Trophoblast cell (in vitro differentiated cells and primary cell): ENCODE results near the gene MARS1.
A peak's percentile ranks its signal among the peaks of the same experiment; 100 is the strongest.

Source experiments
- DNase-seq, 2 donors: peaks; one replicate each; pipeline ENCODE4 v3.0.0-alpha.2; 2016
- H2AFZ ChIP-seq: 2 replicates; pipeline ENCODE4 v1.6.1; 2013; ENCODE audit warnings: low read length, moderate library complexity, mild to moderate bottlenecking; ENCODE audit not compliant: insufficient read depth, poor library complexity
- H2AK5ac ChIP-seq: 2 replicates; pipeline ENCODE4 v1.6.1; 2013; ENCODE audit warnings: mild to moderate bottlenecking, low read length
- H2BK120ac ChIP-seq: 2 replicates; pipeline ENCODE4 v1.6.1; 2013; ENCODE audit warnings: low read length, mild to moderate bottlenecking, moderate library complexity; ENCODE audit not compliant: insufficient read depth, poor library complexity
- H2BK12ac ChIP-seq: 2 replicates; pipeline ENCODE4 v1.6.1; 2013; ENCODE audit warnings: mild to moderate bottlenecking, low read length, moderate library complexity
- H2BK5ac ChIP-seq: 2 replicates; pipeline ENCODE4 v1.6.1; 2013; ENCODE audit warnings: low read length, low read depth, moderate library complexity, mild to moderate bottlenecking; ENCODE audit not compliant: poor library complexity
- H3K14ac ChIP-seq: 2 replicates; pipeline ENCODE4 v1.6.1; 2013; ENCODE audit warnings: mild to moderate bottlenecking, low read length
- H3K18ac ChIP-seq: 2 replicates; pipeline ENCODE4 v1.6.1; 2013; ENCODE audit warnings: mild to moderate bottlenecking, low read length
- H3K23ac ChIP-seq: 2 replicates; pipeline ENCODE4 v1.6.1; 2013; ENCODE audit warnings: low read length
- H3K27ac ChIP-seq: 2 replicates; pipeline ENCODE4 v1.5.1; 2013; ENCODE audit warnings: low read depth, mild to moderate bottlenecking, inconsistent platforms, low read length, moderate library complexity
- H3K27me3 ChIP-seq: 2 replicates; pipeline ENCODE4 v1.6.1; 2013; ENCODE audit warnings: inconsistent platforms, mild to moderate bottlenecking, low read length, moderate library complexity; ENCODE audit not compliant: insufficient read depth
- H3K36me3 ChIP-seq, 2 experiments: 1 replicate in 1 of 2; 2 replicates in 1 of 2; pipeline ENCODE4 v1.6.1; 2013; ENCODE audit warnings: low read length in 2 of 2, mild to moderate bottlenecking in 2 of 2, moderate library complexity in 1 of 2; ENCODE audit not compliant: insufficient read depth in 2 of 2, control insufficient read depth in 1 of 2
- H3K4ac ChIP-seq: 2 replicates; pipeline ENCODE4 v1.6.1; 2013; ENCODE audit warnings: low read depth, mild to moderate bottlenecking, low read length, moderate library complexity
- H3K4me1 ChIP-seq, 2 experiments: 1 replicate in 1 of 2; 2 replicates in 1 of 2; pipeline ENCODE4 v1.6.1; 2013; ENCODE audit warnings: low read length in 2 of 2, mild to moderate bottlenecking in 2 of 2, moderate library complexity in 1 of 2; ENCODE audit not compliant: insufficient read depth in 2 of 2, control insufficient read depth in 1 of 2
- H3K4me2 ChIP-seq: 2 replicates; pipeline ENCODE4 v1.6.1; 2013; ENCODE audit warnings: inconsistent platforms, mild to moderate bottlenecking, low read length, moderate library complexity
- H3K4me3 ChIP-seq: 2 replicates; pipeline ENCODE4 v1.5.1; 2013; ENCODE audit warnings: mild to moderate bottlenecking, low read depth, low read length, inconsistent platforms
- H3K79me1 ChIP-seq: one replicate; pipeline ENCODE4 v1.6.1; 2013; ENCODE audit warnings: low read length
- H3K79me2 ChIP-seq: 2 replicates; pipeline ENCODE4 v1.6.1; 2013; ENCODE audit warnings: low read length, mild to moderate bottlenecking; ENCODE audit not compliant: control insufficient read depth, insufficient read depth, poor library complexity
- H3K9ac ChIP-seq: 2 replicates; pipeline ENCODE4 v1.6.1; 2013; ENCODE audit warnings: mild to moderate bottlenecking, low read length
- H3K9me3 ChIP-seq: 2 replicates; pipeline ENCODE4 v1.6.1; 2013; ENCODE audit warnings: low read depth, mild to moderate bottlenecking, control low read depth, inconsistent platforms, low read length; ENCODE audit not compliant: insufficient read depth
- H4K12ac ChIP-seq: 2 replicates; pipeline ENCODE4 v1.6.1; 2013; ENCODE audit warnings: low read depth, mild to moderate bottlenecking, low read length, moderate library complexity
- H4K8ac ChIP-seq: 2 replicates; pipeline ENCODE4 v1.6.1; 2013; ENCODE audit warnings: low read depth, mild to moderate bottlenecking, low read length, moderate library complexity
- H4K91ac ChIP-seq: one replicate; pipeline ENCODE4 v1.6.1; 2013; ENCODE audit warnings: low read depth, mild to moderate bottlenecking, low read length, moderate library complexity
- WGBS: extraction: QIAGEN DNeasy Blood & Tissue Kit; methylation state at CpG from one replicate; pipeline ENCODE4 v1.1.7; 2013; ENCODE audit warnings: missing lambda C conversion rate; ENCODE audit not compliant: insufficient read length, insufficient coverage; ENCODE audit errors: extremely low coverage; 5-methylcytosine and 5-hydroxymethylcytosine counted together

Gene MARS1

DNA sequence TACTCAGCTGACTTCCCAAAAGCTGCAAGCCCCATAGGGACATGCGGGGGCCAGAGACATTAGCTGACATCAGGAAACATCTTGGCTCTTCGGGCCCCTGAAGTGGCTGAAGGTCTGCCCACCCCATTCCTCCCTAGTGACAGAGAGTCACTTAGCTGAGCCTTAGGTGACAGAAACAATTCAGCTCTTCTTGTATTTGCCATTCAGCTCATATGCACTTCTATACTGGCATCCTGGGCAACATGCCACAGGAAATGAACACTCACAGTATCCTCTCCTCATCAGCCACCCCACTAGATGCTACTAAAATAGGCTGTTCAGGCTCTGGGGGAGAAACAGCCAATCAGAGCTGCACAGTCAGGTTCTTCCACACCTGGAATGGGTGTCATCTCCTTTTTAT lies 55.7 kb downstream of the MARS1 start:
- no peak overlapping the region for H3K14ac ChIP-seq
- H3K27me3 ChIP-seq = peaks cover under 1% of the 10 kb centered on the region
- H3K9me3 ChIP-seq = no peaks in the 10 kb centered on the region

DNA sequence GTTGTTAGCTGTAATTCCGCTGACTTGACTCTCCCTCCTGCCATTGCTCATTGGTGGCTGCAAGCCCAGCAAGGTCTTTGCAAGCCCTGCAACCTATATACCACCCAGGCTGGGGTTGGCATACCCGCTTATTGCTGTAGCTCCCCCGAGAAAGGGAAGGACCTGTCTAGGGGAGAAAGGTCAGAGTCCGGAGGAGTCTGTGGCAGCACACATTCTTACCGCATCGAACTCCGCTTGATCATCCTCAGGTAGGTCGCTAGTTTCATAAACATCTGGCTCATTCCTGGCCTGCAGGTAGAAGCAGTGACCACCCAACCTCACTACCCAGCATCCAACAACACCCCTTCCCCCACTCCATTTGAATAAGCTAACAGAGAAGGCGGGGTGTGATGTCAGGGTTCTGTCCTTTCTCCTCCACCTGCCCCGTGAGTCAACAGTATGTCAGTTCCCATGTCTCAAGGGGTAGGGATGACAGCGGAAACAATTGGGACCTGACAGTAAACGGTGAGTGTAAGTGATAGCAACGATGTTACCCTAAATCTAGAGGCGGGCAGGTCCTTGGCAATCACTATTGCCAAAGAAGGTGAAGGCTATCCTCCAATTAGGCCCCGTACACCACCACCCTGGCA lies 58.1 kb downstream of the MARS1 start:
- Histone ChIP-seq H4K91ac (no peak overlapping the region), H4K8ac (peak overlapping the region; percentile 95), H2BK5ac (no peak overlapping the region), H3K9ac (peak overlapping the region; percentile 99), H3K79me2 (peaks cover 8% of the 10 kb centered on the region), H3K18ac (no peak overlapping the region), H4K12ac (no peak overlapping the region), H3K4ac (peak overlapping the region; percentile 93), H3K23ac (no peak overlapping the region), H3K4me2 (peak overlapping the region; percentile 87), H2BK120ac (no peak overlapping the region), H2BK12ac (no peak overlapping the region), H3K14ac (no peak overlapping the region), H2AK5ac (peak overlapping the region; percentile 33), H3K36me3 (peaks cover 9 to 19% of the 10 kb centered on the region in 2 experiments), H3K27me3 (peaks cover 22% of the 10 kb centered on the region), H2AFZ (no peak overlapping the region), H3K27ac (no peak overlapping the region), H3K79me1 (peaks cover 5% of the 10 kb centered on the region), H3K9me3 (peaks cover 3% of the 10 kb centered on the region), H3K4me3 (peak overlapping the region; percentile 96), H3K4me1 (peaks cover 7% of the 10 kb centered on the region in 2 experiments)
- DNase-seq = peak in 1 of 2 donors; percentile 18
- no CpG with 5 or more reads among the region's 15 CpGs for WGBS

More for the DNA sequence above, 55.7 kb downstream of the MARS1 start:
- no CpG with 5 or more reads among the region's 2 CpGs for WGBS
- Histone ChIP-seq H2BK12ac (no peak overlapping the region), H3K4me2 (no peak overlapping the region), H3K79me2 (peaks cover 8% of the 10 kb centered on the region), H3K4me3 (no peak overlapping the region), H3K23ac (no peak overlapping the region), H3K9ac (no peak overlapping the region), H4K91ac (no peak overlapping the region), H2BK120ac (no peak overlapping the region), H3K18ac (no peak overlapping the region), H3K4ac (peak overlapping the region; percentile 27), H4K12ac (no peak overlapping the region), H3K4me1 (peaks cover 7% of the 10 kb centered on the region in 2 experiments), H3K27ac (no peak overlapping the region), H2AFZ (no peak overlapping the region), H3K79me1 (peaks cover 5% of the 10 kb centered on the region), H2AK5ac (no peak overlapping the region), H4K8ac (no peak overlapping the region), H2BK5ac (no peak overlapping the region), H3K36me3 (peaks cover 17 to 34% of the 10 kb centered on the region in 2 experiments)
- no peak for DNase-seq

DNA sequence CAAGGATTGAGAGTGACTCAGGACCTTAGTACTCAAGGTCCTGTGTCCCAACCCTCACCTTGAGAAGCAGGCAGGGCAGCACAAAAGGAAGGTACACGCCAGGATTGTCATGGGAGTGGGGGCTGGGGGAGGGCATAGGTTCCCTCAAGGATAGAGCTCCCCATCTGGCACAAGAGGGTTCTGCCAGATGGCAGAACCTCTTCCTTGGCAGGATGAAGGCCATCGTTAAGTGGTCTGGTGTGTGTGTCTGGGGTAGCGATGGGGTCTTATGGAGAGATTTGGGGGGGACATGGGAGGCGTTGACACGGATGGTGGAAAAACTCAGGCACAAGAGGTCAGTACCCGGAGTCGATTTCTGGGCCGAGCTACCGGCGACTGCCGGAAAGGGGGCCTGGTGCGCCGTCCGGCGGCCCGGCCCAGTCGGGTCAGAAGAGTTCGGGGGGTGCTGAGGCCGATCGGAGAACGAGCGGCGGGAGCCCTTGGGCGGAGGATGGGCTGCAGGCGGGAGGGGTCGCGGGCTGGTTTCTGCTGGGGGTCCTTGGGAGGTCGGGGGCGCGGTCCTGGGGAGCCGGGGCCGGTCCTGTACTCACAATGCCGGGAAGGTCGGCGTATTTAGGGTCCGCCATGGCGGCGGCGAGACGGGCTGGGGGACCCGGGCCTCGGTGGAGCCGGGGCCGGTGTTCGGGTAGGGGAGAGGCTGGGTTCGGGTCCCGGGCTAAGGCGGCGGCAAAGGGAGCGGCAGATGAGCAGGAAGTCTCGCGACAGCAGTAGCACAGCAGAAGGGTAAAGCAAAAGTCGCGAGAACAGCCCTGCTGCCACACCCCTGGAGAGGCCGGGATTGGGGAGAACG lies 58.8 kb downstream of the MARS1 start, which contains the start of gene DCTN2:
TSS of gene DCTN2 (minus strand) at position 755 of the 850 bp plus-strand sequence. CDS start at position 626, 129 bp downstream.
- Histone ChIP-seq H2BK120ac (peak within 1 kb of the TSS; percentile 84), H3K27me3 (peaks cover 22% of the 10 kb centered on the region), H3K14ac (peak within 1 kb of the TSS; percentile 90), H4K91ac (peak within 1 kb of the TSS; percentile 91), H3K9me3 (peaks cover 3% of the 10 kb centered on the region), H3K4me3 (peak within 1 kb of the TSS; percentile 96), H3K9ac (peak within 1 kb of the TSS; percentile 99), H3K4ac (peak within 1 kb of the TSS; percentile 93), H2AK5ac (peak within 1 kb of the TSS; percentile 73), H3K79me2 (peaks cover 8% of the 10 kb centered on the region), H3K18ac (peak within 1 kb of the TSS; percentile 98), H3K36me3 (peaks cover 7 to 13% of the 10 kb centered on the region in 2 experiments), H2BK5ac (peak within 1 kb of the TSS; percentile 87), H3K27ac (no peak within 1 kb of the TSS), H4K12ac (peak within 1 kb of the TSS; percentile 89), H3K4me2 (peak within 1 kb of the TSS; percentile 87), H4K8ac (peak within 1 kb of the TSS; percentile 95), H3K23ac (no peak within 1 kb of the TSS), H3K4me1 (peaks cover 7% of the 10 kb centered on the region in 2 experiments), H3K79me1 (peaks cover 5% of the 10 kb centered on the region), H2AFZ (peak within 1 kb of the TSS; percentile 88), H2BK12ac (no peak within 1 kb of the TSS)
- DNase-seq = peak; percentile 96 to 98
- WGBS = no CpG with 5 or more reads among the region's 56 CpGs

DNA sequence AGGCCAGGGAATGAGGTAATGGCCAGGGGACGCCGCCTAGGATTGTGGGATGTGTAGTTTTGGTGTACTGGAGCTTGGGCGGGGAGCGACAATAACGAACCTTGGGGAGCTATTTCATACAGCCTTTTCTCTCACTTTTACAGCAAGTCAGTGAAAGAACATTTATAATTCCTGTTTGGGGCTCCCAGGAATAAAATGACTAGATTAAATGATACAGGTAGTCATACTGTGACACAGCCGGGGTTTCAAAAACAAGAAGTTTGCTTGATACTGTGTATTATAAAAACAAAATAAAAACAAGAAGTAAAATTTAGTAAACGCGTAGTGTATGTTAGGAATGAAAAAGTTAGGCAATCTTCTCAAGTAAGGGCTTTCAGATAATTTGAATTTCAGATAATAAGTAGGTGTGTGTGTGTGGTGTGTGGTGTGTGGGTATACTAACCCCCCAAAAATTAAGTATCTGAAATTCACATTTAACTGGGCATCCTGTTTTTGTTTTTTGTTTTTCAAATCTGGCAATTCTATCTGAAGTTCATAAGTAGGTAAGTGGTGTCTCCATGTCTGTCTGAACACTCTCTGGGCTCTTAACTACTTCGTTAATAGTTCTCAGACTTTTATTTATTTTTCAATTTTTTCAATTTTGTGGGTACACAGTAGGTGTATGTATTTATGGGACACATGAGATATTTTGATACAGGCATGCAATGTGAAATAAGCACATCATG lies 59.6 kb downstream of the MARS1 start:
- WGBS = no CpG with 5 or more reads among the region's 9 CpGs
- H2BK12ac ChIP-seq = no peak overlapping the region
- peak overlapping the region; percentile 35 for H3K4me2 ChIP-seq
- no peak overlapping the region for H2AK5ac ChIP-seq
- H3K9me3 ChIP-seq = peaks cover 3% of the 10 kb centered on the region
- H3K79me2 ChIP-seq = peaks cover 8% of the 10 kb centered on the region
- H3K4me3 ChIP-seq = no peak overlapping the region
- no peak overlapping the region for H3K4ac ChIP-seq
- H3K36me3 ChIP-seq = peaks cover 5 to 11% of the 10 kb centered on the region in 2 experiments
- no peak overlapping the region for H4K12ac ChIP-seq
- peaks cover 7% of the 10 kb centered on the region in 2 experiments for H3K4me1 ChIP-seq
- H3K14ac ChIP-seq = no peak overlapping the region
- no peak overlapping the region for H3K23ac ChIP-seq
- H3K27ac ChIP-seq = no peak overlapping the region
- H2BK120ac ChIP-seq = no peak overlapping the region
- peaks cover 5% of the 10 kb centered on the region for H3K79me1 ChIP-seq
- no peak overlapping the region for H3K9ac ChIP-seq
- peaks cover 22% of the 10 kb centered on the region for H3K27me3 ChIP-seq
- no peak for DNase-seq
- no peak overlapping the region for H2BK5ac ChIP-seq
- no peak overlapping the region for H3K18ac ChIP-seq
- no peak overlapping the region for H4K91ac ChIP-seq
- no peak overlapping the region for H4K8ac ChIP-seq
- H2AFZ ChIP-seq = no peak overlapping the region
